Skeletal muscle cell (primary cell): ENCODE results near the gene KRTAP5-11.
"Not testable (repeated sequence)": the region's sequence is repeated elsewhere in the genome, so short reads cannot be mapped to it uniquely, and the experiment has no call there.

Experiments
- DNase-seq: peaks from one replicate; pipeline ENCODE4 v3.0.0-alpha.2; 2010; ENCODE audit warnings: low read depth
- H3K4me3 ChIP-seq: 2 replicates; pipeline ENCODE4 v1.5.1; 2011; ENCODE audit warnings: low read depth, mild to moderate bottlenecking, control low read depth, low read length, moderate library complexity

KRTAP5-11 gene

DNA sequence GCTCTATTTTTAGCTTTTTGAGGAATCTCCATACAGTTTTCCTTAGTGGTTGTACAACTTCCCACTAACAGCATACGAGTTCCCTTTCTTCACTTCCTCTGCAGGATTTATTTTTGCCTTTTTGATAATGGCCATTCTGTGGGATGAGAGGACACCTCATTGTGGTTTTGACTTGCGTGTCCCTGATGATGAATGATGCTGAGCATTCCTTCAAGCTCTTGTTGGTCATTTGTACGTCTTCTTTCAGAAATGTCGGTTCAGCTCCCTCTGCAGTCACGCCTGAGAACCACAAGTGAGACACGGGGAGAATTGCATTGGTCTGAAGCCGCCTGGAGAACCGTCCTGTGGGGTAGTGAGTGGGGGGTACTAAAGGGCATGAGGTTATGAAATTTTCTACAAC, 19.3 kb downstream of the KRTAP5-11 start:
- no peak overlapping the region for H3K4me3 ChIP-seq
- peak; percentile 14 for DNase-seq

DNA sequence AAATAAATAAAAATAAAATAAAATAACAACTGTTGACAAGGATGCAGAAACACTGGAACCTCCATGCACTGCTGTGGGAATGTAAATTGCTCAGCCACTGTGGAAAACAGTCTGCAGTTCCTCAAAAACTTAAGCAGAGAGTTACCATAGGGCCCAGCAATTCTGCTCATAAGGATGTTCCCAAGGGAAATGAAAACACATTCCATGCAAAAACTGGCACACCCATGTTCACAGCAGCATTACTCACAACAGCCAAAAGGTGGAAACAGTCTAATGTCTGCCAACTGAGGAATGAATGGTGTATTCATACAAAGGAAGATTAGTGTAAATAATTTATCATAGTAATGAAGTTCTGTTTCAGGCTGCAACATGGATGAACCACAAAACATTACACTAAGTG, 20.6 kb downstream of the KRTAP5-11 start:
- no peak overlapping the region for H3K4me3 ChIP-seq
- no peak for DNase-seq

DNA sequence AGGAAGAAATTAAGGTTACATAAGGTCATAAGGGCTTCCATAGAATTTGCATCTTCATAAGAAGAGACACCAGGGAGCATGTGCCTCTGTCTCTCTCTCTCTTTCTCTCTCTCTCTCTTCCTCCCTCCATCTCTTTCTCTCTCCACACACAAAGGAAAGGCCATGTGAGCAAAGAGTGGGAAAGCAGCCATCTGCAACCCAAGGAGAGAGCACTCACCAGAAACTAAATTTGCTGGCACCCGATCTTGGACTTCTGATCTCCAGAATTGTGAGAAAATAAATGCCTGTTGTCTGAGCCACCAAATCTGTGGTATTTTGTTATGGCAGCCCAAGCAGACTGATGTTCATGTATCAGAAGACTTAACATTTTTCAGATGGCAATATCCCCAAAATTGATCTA, 23.7 kb downstream of the KRTAP5-11 start:
- H3K4me3 ChIP-seq, result no peak overlapping the region
- no peak for DNase-seq

DNA sequence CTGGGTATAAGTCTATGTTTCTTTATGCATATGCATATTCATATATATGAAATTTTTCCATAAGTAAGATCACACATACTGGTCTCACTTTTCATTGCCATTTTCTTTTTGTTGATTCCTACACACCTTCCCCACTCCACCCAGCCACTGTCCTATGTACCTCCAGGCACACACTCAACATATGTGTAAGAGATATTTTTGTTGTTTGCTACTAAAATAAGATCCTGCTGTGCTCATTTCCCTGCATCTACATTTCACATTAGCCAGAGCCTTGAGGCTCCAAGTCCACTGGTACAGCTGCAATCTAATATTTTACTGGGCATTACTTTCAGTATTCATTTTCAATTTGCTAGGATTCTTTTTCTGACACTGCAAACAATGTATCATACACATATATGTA, 25.4 kb downstream of the KRTAP5-11 start:
- DNase-seq, result no peak
- no peak overlapping the region for H3K4me3 ChIP-seq

DNA sequence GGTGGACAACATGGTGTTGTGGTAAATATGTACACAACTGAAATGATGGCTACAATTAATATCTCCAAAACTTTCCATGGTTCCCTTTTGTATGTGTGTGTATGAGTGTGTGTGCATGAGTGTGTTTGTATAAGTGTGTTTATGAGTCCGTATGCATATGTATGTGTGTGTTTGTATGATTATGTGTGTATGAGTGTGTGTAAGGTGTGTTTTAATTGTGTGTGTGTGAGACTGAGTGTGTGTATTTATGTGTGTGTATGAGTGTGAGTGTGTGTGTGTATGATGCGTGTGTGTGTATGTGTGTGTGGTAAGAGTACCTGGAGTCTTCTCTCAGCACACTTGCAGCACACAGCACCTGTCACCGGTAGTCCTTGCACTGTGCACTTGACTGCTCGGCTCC, 26.7 kb downstream of the KRTAP5-11 start:
- no peak for DNase-seq

DNA sequence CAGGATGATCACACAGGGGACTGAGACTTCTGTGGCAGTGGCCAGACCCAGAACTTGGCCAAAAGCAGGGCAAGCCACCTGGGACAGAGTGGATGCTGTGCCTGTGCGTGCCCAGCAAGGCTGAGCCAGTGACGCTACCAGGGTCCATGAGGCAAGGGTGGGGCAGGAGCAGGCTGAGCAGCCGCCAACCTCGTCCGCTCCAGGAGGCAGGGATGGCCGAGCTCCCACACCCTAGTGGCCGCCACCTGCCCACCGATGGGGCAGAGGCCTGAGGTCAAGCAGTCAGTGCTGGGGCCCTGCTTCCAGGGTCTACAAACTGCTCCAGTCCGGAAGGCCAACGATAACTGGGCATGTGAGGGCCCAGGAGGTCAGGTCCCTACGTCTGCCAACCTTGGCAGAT, 27.2 kb downstream of the KRTAP5-11 start:
- H3K4me3 ChIP-seq, result no peak overlapping the region
- DNase-seq, result no peak

More for the DNA sequence above, 26.7 kb downstream of the KRTAP5-11 start:
- H3K4me3 ChIP-seq, result no peak overlapping the region

DNA sequence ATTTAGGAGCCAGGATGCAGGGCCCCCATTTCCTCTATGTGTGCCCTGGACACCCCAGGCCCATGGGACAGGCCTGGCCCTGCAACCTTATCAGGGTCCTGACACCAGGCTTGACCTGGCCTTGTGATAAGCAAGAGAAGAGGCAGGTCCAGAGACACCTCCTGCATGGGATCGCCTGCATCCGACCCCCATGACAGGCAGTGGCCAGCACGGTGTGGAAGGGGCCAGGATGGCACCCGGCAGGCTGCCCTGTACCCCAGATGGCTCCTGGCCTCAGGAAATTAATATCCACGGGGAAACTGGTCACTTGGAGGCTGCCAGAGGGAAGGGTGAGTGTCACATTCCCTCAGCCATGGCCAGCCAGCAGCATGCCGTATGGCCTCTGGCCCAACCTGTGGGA, 27.7 kb downstream of the KRTAP5-11 start:
- no peak for DNase-seq
- H3K4me3 ChIP-seq, result no peak overlapping the region

DNA sequence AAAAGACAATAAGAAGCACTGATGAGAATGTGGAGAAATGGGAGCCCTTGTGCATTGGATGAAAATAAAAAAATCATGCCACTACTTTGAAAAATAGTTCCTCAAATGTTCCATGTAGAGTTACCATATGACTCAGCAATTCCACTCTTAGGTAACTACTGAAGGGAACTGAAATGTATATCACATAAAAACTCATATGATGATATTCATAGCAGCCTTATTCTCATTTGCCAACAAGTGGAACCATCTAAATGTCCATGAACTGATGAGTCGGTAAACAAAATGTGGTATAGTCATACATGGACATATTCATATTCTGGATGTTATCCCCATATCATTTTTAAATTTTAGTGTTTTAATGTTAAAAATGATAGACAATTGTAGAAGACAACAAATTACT, 31.0 kb downstream of the KRTAP5-11 start:
- H3K4me3 ChIP-seq, result no peak overlapping the region
- DNase-seq, result no peak

DNA sequence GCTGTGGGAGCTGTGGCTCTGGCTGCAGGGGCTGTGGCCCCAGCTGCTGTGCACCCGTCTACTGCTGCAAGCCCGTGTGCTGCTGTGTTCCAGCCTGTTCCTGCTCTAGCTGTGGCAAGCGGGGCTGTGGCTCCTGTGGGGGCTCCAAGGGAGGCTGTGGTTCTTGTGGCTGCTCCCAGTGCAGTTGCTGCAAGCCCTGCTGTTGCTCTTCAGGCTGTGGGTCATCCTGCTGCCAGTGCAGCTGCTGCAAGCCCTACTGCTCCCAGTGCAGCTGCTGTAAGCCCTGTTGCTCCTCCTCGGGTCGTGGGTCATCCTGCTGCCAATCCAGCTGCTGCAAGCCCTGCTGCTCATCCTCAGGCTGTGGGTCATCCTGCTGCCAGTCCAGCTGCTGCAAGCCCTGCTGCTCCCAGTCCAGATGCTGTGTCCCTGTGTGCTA, 33.9 kb downstream of the KRTAP5-11 start:
- no peak for DNase-seq
- H3K4me3 ChIP-seq, result no peak overlapping the region

DNA sequence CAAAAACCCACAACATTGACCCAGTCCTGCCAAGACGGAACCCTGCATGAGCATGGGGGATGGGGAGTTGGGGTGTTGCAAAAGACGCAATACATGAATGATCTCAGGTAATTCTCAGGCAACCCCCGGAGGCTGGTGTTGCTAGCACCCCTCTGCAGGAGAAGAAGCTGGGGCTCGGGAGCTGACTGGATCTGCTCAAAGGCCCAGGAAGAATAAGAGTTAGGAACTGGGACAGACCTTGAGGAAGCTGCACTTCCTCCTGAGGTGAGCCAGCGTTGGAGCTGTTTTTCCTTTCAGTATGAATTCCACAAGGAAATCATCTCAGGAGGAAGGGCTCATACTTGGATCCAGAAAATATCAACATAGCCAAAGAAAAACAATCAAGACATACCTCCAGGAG, 34.6 kb downstream of the KRTAP5-11 start, which contains the start of gene KRTAP5-9:
KRTAP5-9 (plus strand) TSS at position 301 of the 400 bp plus-strand sequence. CDS start 238 bp downstream, outside the sequence.
- no peak for DNase-seq

DNA sequence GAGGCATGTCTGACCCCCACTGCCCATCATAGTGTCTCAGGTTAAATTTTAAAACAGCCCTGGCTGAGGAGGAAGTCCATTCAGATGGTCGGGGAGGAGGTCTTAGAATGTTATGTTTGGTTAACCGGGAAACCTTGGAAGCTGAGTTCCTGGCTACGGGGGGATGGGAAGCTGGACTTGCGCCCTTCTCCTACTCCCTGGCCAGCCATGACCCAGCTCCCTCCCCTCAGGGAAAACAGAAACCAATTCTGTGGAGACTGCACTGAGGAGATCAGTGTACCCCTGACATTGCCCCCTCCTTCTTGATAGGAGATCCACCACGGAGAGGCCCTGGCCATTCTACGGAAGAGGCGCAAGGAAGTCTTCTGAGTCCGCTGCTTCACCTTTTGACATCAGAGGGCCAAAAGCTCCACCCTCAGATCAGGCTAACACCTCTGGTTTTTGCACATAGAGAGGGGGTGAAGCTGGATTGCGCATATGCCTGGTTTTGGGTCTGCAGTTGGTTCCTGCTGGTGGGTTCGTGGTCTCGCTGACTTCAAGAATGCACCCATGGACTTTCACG, 37.2 kb downstream of the KRTAP5-11 start:
- H3K4me3 ChIP-seq, result no peak overlapping the region

More for the DNA sequence above, 34.6 kb downstream of the KRTAP5-11 start, which contains the start of gene KRTAP5-9:
- H3K4me3 ChIP-seq, result no peak within 1 kb of the TSS

DNA sequence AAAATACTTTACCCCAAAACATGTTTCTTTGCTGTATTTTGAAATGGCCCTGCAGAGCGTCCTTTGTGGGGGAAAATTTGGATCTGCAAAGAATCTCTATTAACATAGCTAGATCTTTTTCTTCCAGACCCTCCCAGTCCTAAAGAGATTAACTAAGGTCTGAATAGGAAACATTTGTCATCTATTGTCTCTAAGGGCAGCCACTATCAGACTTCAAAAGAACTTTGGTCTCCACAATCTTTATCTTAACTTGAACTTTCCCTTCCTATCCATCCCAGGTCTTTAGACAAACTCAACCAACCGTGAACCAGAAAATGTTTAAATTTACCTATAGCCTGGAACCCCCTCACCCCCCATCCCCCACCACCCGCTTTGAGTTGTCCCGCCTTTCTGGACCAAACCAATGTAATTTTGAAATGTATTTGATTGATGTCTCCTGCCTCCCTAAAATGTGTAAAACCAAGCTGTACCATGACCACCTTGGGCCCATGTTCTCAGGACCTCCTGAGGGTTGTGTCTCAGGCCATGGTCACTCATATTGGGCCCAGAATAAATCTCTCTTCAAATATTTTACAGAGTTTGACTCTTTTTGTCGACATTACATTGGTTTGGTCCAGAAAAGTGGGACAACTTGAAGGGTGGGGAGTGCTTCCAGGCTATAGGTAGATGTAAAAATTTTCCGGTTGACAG, 38.0 kb downstream of the KRTAP5-11 start:
- no peak overlapping the region for H3K4me3 ChIP-seq
- no peak for DNase-seq

More for the DNA sequence above, 37.2 kb downstream of the KRTAP5-11 start:
- DNase-seq, result no peak

DNA sequence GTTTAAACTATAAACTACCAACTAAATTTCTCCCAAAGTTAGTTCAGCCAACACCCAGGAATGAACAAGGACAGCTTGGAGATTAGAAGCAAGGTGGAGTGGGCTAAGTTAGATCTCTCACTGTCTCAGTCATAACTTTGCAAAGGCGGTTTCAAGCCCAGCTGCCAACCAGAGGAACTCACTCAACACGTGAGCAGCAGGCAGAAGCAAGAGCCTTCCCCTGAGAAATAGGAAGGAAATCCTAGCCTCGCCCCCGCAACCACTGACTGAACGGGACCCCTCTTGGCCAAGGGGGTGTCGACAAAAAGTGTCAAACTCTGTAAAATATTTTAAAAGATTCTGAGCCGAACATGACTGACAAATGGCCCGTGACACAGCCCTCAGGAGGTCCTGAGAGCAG, 38.8 kb downstream of the KRTAP5-11 start:
- DNase-seq, result no peak
- no peak overlapping the region for H3K4me3 ChIP-seq

DNA sequence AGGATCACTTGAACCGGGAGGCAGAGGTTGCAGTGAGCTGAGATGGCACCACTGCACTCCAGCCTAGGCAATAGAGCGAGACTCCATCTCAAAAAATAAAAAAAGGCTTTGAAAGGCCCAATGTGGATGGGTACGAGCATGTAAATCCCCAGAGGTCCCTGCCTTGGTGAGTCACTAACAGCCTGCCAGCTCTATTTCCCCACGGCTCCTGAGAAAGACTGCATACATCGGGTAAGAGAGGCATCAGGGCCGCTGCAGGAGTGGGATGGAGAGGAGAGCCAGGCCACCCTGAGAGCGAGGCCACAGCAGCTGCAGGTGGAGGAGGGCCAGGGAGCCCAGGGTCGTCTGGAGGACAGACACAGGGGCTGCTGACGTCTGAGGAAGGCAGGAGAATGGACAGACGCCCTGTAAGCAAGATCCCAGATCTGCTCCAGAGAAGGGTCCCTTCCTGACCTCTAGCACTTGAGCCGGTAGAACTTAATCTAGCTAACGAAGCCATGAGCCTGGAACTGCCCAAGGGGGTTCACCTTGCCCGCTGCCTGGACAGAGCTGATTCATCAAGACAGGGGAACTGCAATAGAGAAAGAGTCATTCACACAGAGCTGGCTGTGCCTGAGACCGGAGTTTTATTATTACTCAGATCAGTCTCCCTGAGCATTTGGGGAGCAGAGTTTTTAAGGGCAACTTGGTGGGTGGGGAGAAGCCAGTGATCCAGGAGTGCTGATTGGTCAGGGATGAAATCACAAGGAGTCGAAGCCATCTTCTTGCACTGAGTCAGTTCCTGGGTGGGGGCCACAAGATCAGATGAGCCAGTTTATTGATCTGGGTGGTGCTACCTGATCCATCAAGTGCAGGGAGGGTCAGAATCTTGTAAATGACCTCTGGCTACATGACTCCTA, 39.5 kb downstream of the KRTAP5-11 start:
- H3K4me3 ChIP-seq, result no peak overlapping the region
- DNase-seq, result no peak

DNA sequence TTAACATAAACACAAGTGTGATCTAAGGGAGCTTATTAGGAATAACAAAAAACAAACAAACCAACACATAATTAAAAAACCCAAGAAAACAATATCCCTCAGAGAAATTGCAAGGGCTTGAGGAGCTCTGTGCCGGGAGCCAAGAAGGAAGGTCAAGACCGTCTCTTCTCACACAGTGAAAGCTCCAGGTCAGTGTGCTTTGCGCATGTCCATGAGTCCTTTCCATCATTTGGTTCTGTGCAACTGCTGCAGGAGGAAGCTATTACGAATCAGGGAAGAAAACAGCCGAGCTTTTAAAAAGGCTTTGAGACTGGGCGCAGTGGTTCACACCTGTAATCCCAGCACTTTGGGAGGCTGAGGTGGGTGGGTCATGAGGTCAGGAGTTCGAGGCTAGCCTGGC, 40.3 kb downstream of the KRTAP5-11 start:
- no peak for DNase-seq

DNA sequence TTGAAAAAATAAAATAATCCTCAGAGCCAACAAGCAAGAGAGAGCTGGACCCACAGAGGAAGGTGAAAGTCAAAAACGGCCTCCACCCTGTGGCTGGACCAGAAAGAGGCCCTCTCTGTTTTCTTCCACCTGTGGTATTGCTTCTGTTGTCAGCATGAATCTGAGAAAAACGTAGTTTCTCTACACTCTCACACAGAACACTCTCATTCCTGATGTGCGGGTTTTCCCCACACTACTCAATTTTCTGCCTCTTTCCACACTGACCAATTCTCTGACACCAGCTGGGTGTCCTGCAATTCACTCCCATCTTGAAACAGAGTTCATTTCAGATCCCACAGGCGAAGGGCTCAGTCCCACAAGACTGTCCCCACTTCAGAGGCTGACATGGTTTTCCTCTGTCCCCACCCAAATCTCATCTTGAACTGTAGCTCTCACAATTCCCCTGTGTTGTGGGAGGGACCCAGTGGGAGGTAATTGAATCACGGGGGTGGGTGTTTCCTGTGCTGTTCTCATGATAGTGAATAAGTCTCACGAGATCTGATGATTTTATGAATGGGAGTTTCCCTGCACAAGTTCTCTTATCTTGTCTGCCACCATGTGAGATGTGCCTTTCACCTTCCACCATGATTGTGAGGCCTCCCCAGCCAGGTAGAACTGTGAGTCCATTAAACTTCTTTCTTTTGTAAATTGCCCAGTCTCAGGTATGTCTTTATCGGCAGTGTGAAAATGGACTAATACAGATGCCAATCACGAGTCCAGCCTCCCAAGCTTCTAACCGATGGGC, 42.0 kb downstream of the KRTAP5-11 start:
- not testable (repeated sequence) for DNase-seq, H3K4me3 ChIP-seq

More for the DNA sequence above, 40.3 kb downstream of the KRTAP5-11 start:
- H3K4me3 ChIP-seq, result no peak overlapping the region

DNA sequence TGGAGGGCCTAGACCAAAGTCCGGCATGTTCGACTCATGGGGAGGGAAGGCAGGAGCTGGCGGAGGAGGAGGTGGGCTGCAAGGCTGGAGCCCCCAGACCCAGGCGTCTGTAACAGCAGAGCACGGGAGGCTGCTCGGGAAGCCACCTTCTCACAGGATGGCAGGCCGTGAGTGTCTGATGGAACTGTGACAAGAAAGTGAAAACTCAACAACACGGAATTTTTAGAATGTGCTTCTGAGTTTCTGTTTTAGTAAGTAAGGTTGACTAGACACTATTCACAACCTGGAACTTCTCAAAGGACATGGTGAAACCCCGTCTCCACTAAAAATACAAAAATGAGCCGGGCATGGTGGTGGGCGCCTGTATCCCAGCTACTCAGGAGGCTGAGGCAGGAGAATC, 42.7 kb downstream of the KRTAP5-11 start:
- H3K4me3 ChIP-seq, DNase-seq: not testable (repeated sequence)

DNA sequence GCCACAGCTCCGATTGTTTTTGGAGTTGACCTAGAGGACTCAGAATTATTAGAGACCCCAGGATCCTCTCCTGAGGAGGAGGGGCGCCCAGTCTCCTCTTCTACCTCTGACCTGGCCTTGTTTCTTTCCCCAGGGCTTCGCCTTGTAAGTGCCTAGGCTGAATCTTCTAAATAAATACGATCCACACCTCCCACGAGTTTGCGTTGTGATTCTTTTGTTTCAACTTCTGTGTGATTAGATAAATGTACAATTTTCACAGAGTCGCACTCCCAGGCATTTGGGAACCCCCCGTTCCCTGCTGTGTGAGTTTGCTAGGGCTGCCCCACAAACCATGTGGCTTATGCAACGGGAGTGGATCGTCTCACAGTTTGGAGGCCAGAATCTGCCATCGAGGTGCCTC, 43.7 kb downstream of the KRTAP5-11 start:
- no peak for DNase-seq
- H3K4me3 ChIP-seq, result no peak overlapping the region

DNA sequence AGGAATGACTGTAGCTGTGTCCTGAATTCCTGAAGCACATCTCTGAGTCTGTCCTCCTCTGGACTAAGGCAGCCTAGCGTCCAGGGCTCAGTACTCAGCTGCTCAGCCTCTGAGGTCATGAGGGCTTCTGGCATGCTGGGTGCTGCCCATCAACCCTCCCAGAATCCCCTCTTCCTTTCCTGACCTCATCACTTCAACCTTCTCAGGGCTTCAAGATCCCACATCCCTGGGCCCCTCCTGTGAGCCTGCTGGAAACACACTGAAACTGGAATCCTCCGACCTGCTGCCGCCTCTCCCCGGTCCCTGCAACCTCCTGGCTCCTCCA, 44.0 kb downstream of the KRTAP5-11 start:
- DNase-seq, result no peak
- H3K4me3 ChIP-seq, result no peak overlapping the region
